GM10266 (cell line): ENCODE results near the gene JAM2.

Source experiments
- DNase-seq: peaks from one replicate; pipeline ENCODE4 v3.0.0; 2012; ENCODE audit errors: extremely low spot score
- CTCF ChIP-seq: IDR thresholded peaks from 2 replicates; pipeline ENCODE4 v1.5.1; 2012; ENCODE audit warnings: mild to moderate bottlenecking, low read depth; ENCODE audit not compliant: control insufficient read depth, insufficient read depth; ENCODE audit errors: missing control alignments

The JAM2 gene

GRCh38 chr21:25752416-25752815 is 113.4 kb downstream of the JAM2 start:
- no peak for TF ChIP-seq CTCF
- no peak for DNase-seq

GRCh38 chr21:25756190-25756932 is 117.3 kb downstream of the JAM2 start:
- no peak for DNase-seq
- TF ChIP-seq CTCF = no peak

- no peak for TF ChIP-seq CTCF
- no peak for DNase-seq
Observed at GRCh38 chr21:25757531-25757930, 118.5 kb downstream of the JAM2 start.

DNA sequence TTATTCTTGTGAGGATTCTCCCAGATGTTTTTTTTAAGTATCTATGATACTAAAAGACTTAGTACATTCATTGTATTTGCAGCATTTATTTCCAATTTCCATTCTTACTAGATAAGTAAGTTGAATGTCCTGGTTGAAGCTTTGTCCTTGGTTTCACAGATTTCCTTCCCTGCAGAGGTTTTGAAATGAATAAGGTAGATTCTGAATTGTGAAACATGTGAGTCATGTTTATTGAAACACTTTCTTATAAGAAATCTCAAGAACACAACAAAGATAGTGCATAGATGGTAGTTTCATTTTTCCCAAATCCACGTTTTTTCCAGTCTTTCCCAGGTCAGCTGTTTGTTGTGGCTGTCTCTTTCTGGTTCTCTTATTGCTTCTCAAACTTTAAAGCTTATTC is 120.5 kb downstream of the JAM2 start:
- no peak for TF ChIP-seq CTCF
- DNase-seq = no peak

GRCh38 chr21:25760061-25760460 is 121.0 kb downstream of the JAM2 start:
- DNase-seq = no peak
- TF ChIP-seq CTCF = no peak

DNA sequence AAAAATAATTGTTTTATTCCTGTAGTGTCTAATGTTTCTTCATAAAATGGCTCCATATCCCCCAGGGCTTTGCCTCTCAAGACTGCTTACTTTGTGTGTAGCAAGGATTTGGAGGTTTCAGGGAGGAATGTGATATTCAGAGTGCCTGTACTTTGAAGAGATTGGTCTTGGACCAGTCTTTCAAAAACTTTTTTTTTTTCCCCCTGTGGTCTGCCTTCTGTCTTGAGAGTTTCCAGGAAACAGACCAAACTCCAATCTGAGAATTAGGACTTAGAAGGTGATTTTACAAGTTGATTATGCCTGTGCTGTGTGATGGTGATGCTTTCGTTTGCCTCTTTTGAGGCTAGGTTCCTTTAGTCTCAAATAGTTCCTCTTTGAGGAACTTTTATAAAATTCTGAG is 121.6 kb downstream of the JAM2 start:
- no peak for DNase-seq
- no peak for TF ChIP-seq CTCF

GRCh38 chr21:25764065-25764464 is 125.0 kb downstream of the JAM2 start:
- no peak for DNase-seq
- TF ChIP-seq CTCF = no peak
